HK-2 (cell line): Measurements from ENCODE around the gene TBCC.
"Not testable (repeated sequence)": the region's sequence is repeated elsewhere in the genome, so short reads cannot be mapped to it uniquely, and the experiment has no call there.

ENCODE experiments used
- DNase-seq: peaks from one replicate; pipeline ENCODE4 v3.0.0-alpha.2; 2018; ENCODE audit not compliant: unreplicated experiment

Gene TBCC

DNA sequence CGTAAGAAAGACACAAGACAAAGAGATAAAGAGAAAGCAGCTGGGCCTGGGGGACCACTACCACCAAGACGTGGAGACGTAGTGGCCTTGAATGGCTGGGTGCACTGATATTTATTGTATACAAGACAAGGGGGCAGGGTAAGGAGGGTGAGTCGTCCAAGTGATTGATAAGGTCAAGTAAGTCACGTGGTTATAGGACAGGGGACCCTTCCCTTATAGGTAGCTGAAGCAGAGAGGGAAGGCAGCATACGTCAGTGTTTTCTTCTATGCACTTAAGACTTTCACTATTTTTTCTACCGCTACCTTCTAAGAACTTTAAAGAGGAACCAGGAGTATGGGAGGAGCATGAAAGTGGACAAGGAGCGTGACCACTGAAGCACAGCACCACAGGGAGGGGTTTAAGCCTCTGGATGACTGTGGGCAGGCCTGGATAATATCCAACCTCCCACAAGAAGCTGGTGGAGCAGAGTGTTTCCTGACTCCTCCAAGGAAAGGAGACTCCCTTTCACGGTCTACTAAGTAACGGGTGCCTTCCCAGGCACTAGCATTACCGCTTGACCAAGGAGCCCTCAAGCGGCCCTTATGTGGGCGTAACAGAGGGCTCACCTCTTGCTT, 11.9 kb downstream of the TBCC start:
- peak; percentile 63 for DNase-seq

DNA sequence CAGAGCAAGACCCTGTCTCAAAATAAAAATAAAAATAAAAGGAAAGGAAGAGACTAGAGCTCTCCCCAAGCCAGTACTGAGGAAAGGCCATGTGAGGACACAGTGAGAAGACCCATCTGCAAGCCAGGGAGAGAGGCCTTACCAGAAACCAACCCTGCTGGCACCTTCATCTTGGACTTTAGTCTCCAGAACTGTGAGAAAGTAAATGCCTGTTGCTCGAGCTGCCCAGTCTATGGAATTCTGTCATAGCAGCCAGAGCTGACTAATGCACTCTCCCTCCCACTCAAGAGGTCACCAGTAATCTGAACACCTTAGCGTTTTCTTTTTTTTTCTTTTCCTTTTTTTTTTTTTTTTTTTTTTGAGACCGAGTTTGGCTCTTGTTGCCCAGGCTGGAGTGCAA, 16.2 kb downstream of the TBCC start:
- no peak for DNase-seq

- no peak for DNase-seq
Observed at GRCh38 chr6:42727627-42728026, 18.3 kb downstream of the TBCC start.

DNA sequence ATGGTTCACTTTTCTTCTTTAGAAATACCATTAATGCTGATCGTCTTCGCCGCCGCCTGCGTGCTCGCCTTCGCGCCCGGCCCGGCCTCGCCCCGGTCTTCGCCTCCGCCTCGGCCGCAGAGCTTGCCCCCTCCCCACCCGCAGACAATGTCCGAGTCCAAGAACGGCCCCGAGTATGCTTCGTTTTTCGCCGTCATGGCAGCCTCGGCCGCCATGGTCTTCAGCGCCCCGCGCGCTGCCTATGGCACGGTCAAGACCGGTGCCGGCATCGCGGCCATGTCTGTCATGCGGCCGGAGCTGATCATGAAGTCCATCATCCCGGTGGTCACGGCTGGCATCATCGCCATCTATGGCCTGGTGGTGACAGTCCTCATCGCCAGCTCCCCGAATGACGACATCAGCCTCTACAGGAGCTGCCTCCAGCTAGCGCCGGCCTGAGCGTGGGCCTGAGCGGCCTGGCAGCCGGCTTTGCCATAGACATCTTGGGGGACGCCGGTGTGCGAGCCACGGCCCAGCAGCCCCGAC, 18.8 kb downstream of the TBCC start:
- DNase-seq = no peak

- DNase-seq = peak; percentile 50
Observed at GRCh38 chr6:42726485-42727086, 19.3 kb downstream of the TBCC start.

GRCh38 chr6:42726026-42726425, 19.9 kb downstream of the TBCC start:
- DNase-seq = no peak

DNA sequence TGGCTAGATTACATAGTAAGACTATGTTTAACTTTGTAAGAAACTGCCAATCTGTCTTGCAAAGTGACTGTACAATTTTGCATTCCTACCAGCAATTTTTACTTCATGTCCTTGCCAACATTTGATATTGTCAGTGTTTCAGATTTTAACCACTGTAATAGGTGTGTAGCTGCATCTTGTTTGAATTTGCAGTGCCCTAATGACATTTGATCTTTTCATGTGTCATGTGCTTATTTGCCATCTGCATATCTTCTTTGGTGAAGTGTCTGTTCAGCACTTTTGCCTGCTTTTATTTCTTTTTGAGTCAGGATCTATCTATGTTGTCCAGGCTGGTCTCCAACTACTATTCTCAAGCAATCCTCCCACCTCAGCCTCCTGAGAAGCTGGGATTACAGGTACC, 21.1 kb downstream of the TBCC start:
- no peak for DNase-seq

GRCh38 chr6:42722497-42722896, 23.4 kb downstream of the TBCC start, which contains the start of gene PRPH2:
PRPH2 (minus strand) TSS chr6:42722597; CDS start chr6:42722334, 263 bp downstream.
- no peak for DNase-seq

DNA sequence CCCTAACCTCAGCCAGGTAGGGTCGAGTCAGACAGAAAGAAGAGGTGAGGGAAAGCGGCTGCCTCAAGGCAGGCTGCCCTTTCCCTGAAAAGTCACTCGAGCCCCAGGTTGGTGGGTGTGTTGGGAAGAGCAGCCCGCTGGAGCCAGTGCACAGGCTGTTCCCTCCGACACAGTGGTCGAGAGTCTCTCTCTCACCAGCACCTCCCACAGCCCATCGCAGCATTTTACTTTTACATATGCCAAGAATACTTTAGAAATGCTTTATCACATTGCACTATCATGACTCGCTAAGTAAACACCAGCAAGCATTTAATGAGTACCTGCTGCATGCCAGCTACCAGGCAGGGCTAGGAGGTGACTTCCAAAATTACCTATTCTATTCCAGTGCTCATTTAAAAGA, 25.2 kb downstream of the TBCC start:
- DNase-seq = no peak

- DNase-seq = no peak
Observed at GRCh38 chr6:42715871-42716270, 30.0 kb downstream of the TBCC start.

GRCh38 chr6:42714098-42714761, 31.7 kb downstream of the TBCC start:
- no peak for DNase-seq

DNA sequence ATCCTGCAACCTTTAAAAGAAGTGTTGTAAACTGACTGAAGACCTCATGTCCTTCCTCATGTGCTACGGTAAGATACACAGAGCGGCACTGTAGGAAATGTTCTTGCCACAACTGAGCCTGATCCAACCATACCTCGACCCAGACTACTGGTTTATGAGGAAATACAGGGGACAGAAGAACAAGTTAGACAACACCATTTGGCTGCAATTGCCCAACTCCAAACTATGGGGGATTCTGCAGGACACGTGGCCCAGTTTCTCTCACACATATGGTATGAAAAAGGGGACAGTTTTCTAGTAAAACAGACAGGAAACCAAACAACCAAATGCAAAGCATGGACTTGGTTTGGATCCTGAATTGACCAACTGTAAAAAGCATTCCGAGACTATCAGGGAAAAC, 34.0 kb downstream of the TBCC start:
- DNase-seq = no peak

- DNase-seq = no peak
Observed at GRCh38 chr6:42710316-42710715, 35.6 kb downstream of the TBCC start.

DNA sequence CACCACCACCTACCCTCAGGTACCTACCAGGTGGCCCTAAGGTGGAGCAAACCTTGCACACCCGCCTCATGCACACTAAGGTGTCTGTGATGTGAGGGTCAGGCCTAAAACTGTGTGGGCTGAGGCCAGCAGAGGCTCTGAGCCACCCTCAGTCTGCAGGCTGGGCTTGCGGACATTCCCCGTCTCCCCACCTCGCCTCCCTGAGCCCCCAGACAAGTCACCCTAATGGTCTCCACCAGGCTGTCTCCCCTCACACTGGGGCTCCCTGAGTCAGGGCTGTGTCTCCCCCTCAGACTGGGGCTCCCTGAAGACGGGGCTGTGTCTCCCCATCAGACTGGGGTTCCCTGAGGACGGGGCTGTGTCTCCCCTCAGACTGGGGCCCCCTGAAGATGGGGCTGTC, 36.0 kb downstream of the TBCC start:
- DNase-seq = no peak

GRCh38 chr6:42708096-42708495, 37.8 kb downstream of the TBCC start:
- no peak for DNase-seq

- no peak for DNase-seq
Observed at GRCh38 chr6:42707595-42707994, 38.3 kb downstream of the TBCC start.

DNA sequence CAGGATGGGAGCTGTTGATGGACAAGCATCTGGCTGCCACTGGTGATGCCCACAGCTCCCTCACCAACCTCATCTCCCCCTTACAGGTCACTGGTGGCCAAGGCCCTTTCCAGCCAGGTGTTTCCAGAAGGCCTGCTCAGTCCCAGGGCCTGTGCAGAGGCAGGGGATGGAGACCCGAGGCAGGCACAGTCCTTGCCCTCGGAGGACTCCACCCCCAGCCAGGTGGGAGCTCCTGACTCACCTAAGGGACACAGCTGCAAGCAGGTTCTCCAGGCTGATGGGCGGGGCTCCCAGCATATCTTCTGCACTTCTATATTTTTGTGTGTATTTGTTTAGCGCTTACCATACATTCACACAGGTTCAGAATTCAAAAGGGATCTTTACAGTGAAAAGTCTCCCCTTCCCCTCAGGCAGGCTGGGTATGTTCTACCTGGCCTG, 40.9 kb downstream of the TBCC start:
- no peak for DNase-seq

DNA sequence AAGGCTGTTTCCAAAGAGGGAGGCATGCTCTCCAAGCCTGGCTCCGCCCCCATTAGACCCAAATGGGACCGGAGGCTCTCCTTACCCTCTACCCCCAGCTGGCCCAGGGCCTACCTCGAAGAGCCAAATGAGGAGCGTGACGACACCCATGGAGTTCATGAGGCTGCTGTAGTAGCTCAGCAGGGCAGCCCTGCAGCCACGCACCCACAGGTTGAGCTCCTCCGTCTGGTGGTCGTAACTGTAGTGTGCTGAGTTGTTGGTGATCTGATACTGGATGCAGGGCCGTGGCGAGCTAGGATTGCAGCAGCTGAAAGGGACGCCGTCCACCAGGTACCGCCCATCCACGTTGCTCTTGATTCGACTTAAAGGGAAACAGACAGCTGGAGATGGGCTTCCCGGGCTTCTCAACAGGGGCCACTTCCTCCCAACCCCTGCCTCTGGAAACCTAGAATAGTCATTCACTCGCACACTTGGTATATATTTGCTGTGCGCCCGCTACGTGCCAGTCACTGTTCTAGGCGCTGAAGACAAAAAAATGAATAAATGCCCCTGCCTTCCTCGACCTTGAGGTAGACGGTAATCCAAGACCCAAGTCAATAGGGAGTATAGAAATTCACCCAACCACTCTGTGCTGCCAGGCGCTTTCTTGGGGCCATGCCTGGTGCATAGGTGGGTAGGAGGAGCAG, 41.5 kb downstream of the TBCC start:
- no peak for DNase-seq

DNA sequence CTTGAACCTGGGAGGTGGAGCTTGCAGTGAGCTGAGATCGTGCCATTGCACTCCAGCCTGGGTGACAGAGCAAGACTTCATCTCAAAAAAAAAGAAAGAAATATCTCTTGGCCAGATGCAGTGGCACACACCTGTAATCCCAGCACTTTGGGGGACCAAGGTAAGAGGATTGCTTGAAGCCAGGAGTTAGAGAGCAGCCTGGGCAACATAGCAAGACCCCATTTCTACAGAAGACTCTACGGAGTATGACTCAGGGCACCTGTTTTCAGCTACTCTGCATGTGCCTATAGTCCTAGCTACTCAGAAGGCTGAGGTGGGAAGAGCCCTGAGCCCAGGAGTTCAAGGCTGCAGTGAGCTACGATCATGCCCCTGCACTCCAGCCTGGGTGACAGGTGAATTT, 43.1 kb downstream of the TBCC start:
- DNase-seq = not testable (repeated sequence)

GRCh38 chr6:42702200-42702599, 43.7 kb downstream of the TBCC start:
- peak; percentile 37 for DNase-seq

DNA sequence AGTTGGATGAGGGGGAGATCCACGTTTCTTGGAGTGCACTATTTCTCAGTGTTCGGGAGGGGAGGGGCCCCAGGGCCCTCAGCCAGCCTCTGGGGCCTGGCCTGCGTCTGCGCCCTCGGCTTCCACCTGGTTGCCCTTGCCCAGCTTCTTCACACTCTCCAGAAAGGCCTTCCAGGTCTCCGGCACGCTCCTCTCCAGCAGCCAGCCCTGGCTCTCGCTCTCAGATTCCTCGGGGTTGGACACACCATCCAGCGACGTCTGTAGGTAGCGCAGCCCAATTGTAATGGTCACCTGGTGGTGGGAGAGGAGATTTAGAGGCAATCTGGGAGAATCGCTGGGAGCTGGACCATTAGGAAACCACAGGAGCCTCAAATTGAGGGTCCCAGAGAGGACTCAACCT, 47.7 kb downstream of the TBCC start:
- DNase-seq = no peak

DNA sequence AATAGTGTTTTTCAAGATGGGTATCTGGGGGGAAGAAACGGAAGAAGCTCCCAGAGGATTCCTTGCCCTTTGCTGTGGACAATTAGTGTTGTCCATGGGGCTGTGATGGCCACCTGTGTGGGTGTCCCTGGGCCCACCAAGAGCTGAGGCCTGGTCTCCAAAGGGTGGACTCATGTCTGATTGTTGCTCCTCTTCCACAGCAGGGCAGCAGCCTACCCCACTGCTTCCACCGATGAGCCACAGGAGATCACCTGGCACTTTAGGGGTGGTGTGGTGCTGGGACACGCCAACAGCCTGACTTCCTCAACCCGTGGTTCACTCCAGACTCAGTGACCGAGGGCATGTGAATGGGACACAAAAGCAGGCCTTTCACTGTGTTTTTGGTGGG, 48.6 kb downstream of the TBCC start:
- no peak for DNase-seq
